ENCODE data around the gene BTBD1. TPM values are rescaled to one million over a fixed set of nuclear protein-coding genes. Genes with fewer than 3 reads are reported as not detected.

BTBD1 gene
- 51.4 to 65.4 TPM (median 55.2 TPM) in 5 replicates for total RNA-seq (2022; extraction: Qiagen RNA extraction; ENCODE audit: low read depth)

DNA sequence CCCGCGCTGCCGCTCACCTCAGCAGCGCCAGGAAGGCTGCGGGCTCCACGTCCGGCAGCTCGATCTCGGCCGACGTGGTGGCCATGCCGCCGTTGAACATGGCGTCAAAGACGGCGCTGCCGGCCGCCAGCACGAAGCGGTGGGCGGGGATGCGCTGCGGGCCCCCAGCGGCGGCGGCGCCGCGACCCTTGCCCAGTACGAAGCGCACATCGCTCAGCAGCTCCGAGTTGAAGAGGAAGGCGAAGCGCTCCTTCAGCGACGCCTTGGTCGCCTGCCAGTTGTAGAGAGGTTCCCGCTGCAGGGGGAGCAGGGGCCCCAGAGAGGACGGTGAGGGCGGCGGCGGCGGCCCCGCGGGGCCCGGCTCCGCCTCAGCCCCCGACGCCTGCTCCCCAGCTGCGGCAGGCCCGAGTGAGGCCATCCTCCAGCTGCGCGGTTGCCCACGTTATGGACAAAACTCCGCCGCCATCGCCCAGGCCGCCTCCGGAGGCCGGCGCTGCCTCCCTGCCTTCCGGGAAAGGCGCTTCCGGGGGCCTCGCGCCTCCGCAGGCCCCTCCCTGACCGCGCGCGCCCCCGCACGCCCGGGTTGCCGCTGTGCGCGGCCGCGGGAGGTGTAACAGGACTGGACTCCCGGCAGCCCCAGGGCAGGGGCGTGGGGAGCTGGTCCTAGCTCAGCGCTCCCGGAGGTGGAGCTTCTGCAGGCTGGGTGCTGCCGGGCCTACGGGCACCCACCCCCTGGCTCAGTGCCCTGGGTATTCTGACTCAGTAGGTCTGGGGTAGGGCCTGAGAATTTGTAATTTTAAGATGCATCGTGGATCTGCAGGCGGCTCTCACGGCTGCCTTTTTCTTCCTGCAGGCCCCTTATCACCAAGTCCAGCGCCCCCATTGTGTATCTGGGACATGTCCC lies at the start of gene BTBD1:
Gene BTBD1, minus strand, starts transcription at position 519 of the 904 bp plus-strand sequence. Its CDS starts 101 bp downstream, at position 418.

GRCh38 chr15:83106994-83107840 lies 40.2 kb upstream of the BTBD1 start, which contains the start of gene TM6SF1:
Gene TM6SF1, plus strand, starts transcription at chr15:83107645. Its CDS starts 36 bp downstream, at chr15:83107681.

GRCh38 chr15:83011271-83012075 lies 55.6 kb downstream of the BTBD1 start, which contains the start of gene C15orf40:
Gene C15orf40, minus strand, starts transcription at chr15:83011639. Its CDS starts 32 bp downstream, at chr15:83011607.

DNA sequence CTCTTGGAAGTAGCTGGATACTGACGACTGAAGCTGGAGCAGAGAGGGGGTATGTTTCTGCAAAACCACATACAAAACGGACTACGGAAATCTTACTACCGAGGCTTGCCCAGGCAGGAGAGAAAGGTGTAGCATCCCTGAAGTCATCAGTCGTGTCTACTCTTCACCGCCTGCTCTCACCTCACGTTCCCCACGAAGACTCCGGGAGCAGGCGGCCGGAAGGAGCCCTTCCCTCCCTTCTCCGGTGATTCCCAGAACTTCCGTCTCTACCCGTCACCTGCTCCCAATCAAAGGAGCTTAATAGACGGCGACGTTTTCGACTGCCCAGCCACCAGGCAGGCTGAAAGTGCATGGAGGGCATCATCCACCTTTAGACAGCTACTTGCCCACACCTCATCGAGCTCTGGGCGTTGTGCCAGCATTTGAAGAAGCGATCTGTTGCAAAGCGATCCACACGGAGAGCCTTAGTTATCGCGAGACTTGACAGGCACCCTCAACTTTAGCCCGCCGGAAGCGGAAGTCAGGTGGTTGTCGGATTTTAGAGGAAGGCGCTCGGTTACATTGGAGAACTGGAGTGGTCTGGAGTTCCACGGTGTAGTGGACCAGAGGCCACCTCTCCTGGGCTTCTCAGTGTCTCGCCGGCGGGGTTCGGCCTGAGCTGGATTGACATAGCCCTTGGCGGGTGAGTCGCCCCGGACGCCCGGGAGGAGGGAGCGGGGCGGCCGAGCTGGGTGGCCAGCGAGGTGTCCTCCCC lies 81.2 kb downstream of the BTBD1 start, which contains the start of gene RAMAC:
Gene RAMAC, plus strand, starts transcription at position 523 of the 754 bp plus-strand sequence. CDS start 2,809 bp downstream, outside the sequence.

Other genes with a start within 250 kb of the BTBD1 start
- 11.5 to 13.1 TPM (median 12.7 TPM) in 5 replicates for gene HOMER2, start 114.5 kb downstream of the BTBD1 start, total RNA-seq (2022; extraction: Qiagen RNA extraction; ENCODE audit: low read depth)
- gene RAMAC, start 81.0 kb downstream of the BTBD1 start, total RNA-seq (2022; extraction: Qiagen RNA extraction; ENCODE audit: low read depth): 39.0 to 61.3 TPM (median 43.3 TPM) in 5 replicates
- 42.1 to 56.1 TPM (median 47.1 TPM) in 5 replicates for gene C15orf40, start 55.6 kb downstream of the BTBD1 start, total RNA-seq (2022; extraction: Qiagen RNA extraction; ENCODE audit: low read depth)
- 0.05 to 0.10 TPM in 2 of 5 replicates, not detected in the others for gene TM6SF1, start 40.4 kb upstream of the BTBD1 start, total RNA-seq (2022; extraction: Qiagen RNA extraction; ENCODE audit: low read depth)
- gene HDGFL3, start 140.6 kb upstream of the BTBD1 start, total RNA-seq (2022; extraction: Qiagen RNA extraction; ENCODE audit: low read depth): 49.8 to 80.7 TPM (median 56.0 TPM) in 5 replicates
- gene BNC1, start 217.4 kb upstream of the BTBD1 start, total RNA-seq (2022; extraction: Qiagen RNA extraction; ENCODE audit: low read depth): 0.29 to 0.52 TPM (median 0.50 TPM) in 5 replicates

Measured in A549 treated with CpdA at 1 μM for 4 hours (cell line).